ENCODE data around the gene MMP1.

DNA sequence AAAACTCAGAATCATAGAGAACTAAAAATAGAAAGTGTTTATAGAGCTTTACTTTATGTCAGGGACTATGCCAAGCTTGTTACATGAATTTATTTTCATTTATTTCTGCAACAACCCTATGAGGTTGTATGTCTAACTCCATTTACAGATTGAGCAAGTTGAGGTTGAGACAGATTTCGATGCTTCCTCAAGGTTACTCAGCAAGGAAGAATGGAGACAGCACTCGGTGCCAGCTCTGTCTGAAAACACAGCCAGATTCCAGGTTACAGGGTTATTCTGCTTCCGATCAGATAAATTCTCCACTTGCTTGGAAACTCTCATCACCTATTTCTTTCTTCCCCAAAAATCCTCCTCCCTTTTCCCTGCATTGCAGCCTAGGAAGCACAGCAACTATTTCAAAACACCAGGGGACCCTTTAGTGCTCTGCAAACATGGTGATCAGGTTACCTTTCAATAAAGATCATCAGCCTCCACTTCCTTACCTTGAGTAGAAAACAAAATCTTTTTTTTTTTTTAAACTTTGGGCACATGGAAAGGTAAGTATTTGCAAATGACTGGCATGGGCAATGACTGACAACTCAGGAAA is 38.4 kb upstream of the MMP1 start:
- no peak for TF ChIP-seq RAD21 (IDR thresholded peaks at IDR 0.05; ENCODE audit: low read depth)
- TF ChIP-seq, protein P1, sequence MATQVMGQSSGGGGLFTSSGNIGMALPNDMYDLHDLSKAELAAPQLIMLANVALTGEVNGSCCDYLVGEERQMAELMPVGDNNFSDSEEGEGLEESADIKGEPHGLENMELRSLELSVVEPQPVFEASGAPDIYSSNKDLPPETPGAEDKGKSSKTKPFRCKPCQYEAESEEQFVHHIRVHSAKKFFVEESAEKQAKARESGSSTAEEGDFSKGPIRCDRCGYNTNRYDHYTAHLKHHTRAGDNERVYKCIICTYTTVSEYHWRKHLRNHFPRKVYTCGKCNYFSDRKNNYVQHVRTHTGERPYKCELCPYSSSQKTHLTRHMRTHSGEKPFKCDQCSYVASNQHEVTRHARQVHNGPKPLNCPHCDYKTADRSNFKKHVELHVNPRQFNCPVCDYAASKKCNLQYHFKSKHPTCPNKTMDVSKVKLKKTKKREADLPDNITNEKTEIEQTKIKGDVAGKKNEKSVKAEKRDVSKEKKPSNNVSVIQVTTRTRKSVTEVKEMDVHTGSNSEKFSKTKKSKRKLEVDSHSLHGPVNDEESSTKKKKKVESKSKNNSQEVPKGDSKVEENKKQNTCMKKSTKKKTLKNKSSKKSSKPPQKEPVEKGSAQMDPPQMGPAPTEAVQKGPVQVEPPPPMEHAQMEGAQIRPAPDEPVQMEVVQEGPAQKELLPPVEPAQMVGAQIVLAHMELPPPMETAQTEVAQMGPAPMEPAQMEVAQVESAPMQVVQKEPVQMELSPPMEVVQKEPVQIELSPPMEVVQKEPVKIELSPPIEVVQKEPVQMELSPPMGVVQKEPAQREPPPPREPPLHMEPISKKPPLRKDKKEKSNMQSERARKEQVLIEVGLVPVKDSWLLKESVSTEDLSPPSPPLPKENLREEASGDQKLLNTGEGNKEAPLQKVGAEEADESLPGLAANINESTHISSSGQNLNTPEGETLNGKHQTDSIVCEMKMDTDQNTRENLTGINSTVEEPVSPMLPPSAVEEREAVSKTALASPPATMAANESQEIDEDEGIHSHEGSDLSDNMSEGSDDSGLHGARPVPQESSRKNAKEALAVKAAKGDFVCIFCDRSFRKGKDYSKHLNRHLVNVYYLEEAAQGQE (IDR thresholded peaks at IDR 0.05; ENCODE audit: low read depth), result no peak
